IPS-18a (cell line): ENCODE results near the gene BPGM.
A peak's percentile ranks its signal among the peaks of the same experiment; 100 is the strongest.

Source experiments
- H3K27ac ChIP-seq: one replicate; pipeline ENCODE4 v1.5.1; 2013; ENCODE audit warnings: low read length
- H3K27me3 ChIP-seq: one replicate; pipeline ENCODE4 v1.6.1; 2013; ENCODE audit warnings: mild to moderate bottlenecking, low read length; ENCODE audit not compliant: control insufficient read depth, insufficient read depth
- H3K36me3 ChIP-seq: one replicate; pipeline ENCODE4 v1.6.1; 2013; ENCODE audit warnings: low read depth, low read length; ENCODE audit not compliant: control insufficient read depth
- H3K4me1 ChIP-seq: one replicate; pipeline ENCODE4 v1.6.1; 2013; ENCODE audit warnings: low read depth, low read length; ENCODE audit not compliant: control insufficient read depth
- H3K4me3 ChIP-seq: one replicate; pipeline ENCODE4 v1.5.1; 2013; ENCODE audit warnings: low read length
- H3K9ac ChIP-seq: one replicate; pipeline ENCODE4 v1.6.1; 2013; ENCODE audit warnings: mild to moderate bottlenecking, low read length, moderate library complexity
- H3K9me3 ChIP-seq: one replicate; pipeline ENCODE4 v1.6.1; 2013; ENCODE audit warnings: low read depth, low read length; ENCODE audit not compliant: control insufficient read depth

BPGM gene

DNA sequence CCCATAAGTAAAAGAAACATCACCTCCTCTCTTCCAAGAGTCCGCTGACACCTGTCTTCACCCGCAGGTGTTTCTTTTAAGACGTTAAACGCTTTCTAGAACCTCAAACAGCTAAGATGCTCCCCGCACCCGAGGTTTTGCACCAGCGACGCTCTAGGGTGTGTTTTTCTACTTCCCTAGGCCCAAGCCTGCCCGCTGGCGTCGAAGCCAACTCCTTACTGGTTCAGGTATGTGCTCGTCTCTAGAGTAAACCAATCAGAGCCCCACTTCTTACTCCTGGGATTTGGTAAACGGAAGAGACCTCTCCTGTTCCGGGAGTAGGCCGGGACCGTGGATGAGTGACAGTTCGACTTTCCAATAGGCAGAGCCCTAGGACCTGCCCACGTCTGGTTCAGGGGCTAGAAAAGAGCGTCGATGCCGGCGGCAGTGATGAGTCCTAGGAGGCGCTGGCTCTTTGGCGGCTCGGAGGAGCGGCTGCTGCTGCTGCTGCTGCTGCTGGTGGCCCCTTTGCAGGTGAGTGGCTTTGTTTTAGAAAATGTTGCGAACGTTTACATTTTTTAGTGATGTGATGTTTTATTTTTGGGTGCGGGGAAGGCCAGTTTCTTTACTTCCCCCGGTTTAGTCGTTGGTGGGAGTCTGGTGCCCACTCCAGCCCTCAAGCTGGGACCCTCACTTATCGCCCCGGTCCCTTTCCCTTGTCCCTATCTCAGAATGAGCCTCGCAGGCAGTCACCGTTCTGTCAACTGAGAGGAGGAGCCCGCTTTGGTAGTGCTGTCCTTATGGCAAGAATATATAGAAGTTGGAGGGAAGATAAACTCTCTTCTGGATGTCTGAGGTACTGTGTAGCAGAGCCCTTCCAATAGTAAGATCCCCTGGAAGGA is at the start of gene BPGM:
Gene BPGM (plus strand): TSS at position 429 of the 881 bp plus-strand sequence. CDS start 14,655 bp downstream, outside the sequence.
- H3K27ac ChIP-seq, result no peak within 1 kb of the TSS

DNA sequence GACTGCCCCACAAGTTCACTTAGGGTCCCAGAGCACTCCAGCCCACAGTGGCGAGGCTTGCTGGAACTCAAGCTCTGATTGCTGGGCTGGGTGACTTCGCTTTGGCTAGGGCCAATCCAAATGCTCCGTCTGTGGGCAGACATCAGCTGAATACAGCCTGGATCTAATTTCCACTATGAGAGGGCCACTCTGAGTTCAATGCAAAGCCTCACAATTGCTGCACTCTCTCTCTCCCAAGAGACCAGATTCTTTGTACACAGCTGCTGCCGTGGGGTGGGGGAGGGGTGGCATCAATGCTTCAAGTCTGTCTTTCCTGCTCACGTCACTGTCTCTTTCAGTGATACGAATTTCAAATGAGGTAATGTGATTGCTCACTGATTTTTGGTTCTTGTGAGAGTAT is 47.3 kb upstream of the BPGM start:
- Histone ChIP-seq H3K9me3 (no peaks in the 10 kb centered on the region), H3K27ac (no peak overlapping the region), H3K27me3 (no peaks in the 10 kb centered on the region), H3K4me3 (no peak overlapping the region), H3K9ac (no peak overlapping the region), H3K4me1 (no peaks in the 10 kb centered on the region), H3K36me3 (no peaks in the 10 kb centered on the region)

More for the DNA sequence above, at the start of gene BPGM:
- peak within 1 kb of the TSS; percentile 68 for H3K4me3 ChIP-seq
- no peaks in the 10 kb centered on the region for H3K36me3 ChIP-seq
- H3K27me3 ChIP-seq, result no peaks in the 10 kb centered on the region
- no peaks in the 10 kb centered on the region for H3K4me1 ChIP-seq
- H3K9ac ChIP-seq, result peak within 1 kb of the TSS; percentile 86
- H3K9me3 ChIP-seq, result no peaks in the 10 kb centered on the region

DNA sequence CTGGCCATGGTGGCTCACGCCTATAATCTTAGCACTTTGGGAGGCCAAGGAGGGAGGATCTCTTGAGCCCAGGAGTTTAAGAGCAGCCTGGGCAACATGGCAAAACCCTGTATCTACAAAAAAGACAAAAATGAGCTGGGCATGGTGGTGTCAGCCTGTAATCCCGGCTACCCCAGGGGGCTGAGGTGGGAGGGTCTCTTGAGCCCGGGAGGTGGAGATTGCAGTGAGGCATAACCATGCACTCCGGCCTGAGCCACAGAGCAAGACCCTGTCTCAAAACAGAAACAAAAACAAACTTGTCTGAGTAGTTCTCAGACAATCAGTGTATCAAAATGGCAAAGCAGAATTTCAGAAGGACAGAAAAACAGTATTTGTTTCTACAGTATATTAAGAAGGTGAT is 45.2 kb upstream of the BPGM start:
- no peak overlapping the region for H3K4me3 ChIP-seq
- H3K36me3 ChIP-seq, result no peaks in the 10 kb centered on the region
- H3K27ac ChIP-seq, result no peak overlapping the region
- no peaks in the 10 kb centered on the region for H3K4me1 ChIP-seq
- H3K9me3 ChIP-seq, result no peaks in the 10 kb centered on the region
- H3K27me3 ChIP-seq, result no peaks in the 10 kb centered on the region
- no peak overlapping the region for H3K9ac ChIP-seq

DNA sequence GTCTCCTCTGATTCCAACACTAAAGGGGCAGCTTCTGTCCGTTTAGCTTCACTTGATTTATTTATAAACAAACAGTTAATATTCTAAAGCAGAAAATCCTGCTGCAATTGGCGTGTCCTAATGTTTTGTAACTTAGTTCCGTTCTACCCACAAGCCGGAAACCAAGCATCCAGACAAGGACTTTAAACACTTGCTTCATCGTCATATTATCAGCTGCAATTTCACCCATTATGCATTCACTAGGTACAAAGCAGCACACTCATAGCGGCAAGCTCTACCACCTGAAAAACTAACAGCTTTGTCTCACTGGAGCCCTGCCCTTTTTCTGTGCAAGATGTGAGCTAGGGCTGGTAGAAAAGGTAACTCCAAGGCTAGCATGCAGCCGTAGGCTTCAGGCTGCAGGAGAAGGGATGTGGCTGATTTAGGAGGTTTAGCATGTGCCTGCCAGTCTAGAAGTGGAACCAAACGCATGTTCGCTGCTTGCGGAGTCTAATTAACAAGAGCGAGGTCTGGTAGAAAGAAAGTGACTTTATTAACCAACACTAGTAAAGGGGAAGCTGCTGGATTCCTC is 43.7 kb upstream of the BPGM start:
- Histone ChIP-seq H3K4me3 (no peak overlapping the region), H3K4me1 (no peaks in the 10 kb centered on the region), H3K27me3 (no peaks in the 10 kb centered on the region), H3K27ac (no peak overlapping the region), H3K9ac (no peak overlapping the region), H3K9me3 (no peaks in the 10 kb centered on the region), H3K36me3 (no peaks in the 10 kb centered on the region)

DNA sequence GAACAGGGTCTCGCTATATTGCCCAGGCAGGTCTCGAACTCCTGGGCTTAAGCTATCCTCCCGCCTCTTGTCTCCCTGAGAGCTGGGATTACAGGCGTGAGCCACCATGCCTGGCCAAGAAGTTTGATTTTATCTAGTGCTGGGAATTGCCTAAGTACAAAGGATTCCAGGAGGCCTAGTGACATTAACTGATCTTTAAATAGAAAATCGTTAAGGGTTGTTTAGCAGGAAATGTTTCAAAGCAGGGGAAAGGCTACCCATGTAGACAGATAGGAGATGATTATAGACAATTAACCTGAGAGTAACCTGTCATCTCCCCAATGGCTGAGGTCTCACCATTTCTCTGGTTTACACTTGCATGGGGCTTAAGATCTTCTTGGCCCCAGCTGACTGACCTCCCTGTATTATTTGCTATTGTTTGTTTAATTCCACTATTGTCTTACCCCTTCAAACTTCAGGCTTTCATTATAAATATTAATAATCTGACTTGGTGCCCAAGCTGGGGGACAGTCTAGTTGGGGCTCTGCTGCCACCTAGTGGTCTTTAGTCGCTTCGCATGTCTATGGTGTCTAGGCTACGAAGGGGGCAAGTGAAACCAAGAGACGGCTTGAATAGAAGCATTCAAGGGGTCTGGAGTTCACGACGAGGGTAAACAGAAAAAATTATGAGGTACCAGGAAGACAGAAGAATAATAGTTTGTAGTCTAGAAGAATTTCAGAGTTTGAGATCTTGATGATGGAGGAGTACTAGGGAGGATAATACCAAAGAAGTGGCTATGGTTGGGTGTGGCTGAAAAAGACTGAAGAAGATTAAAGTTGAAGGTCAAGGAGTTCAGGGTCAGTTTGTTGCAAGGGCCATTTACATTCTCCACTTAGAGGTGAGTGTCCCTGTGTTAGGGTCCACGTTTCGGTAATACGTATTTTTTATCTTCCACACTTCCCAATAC is 40.4 kb upstream of the BPGM start:
- no peak overlapping the region for H3K27ac ChIP-seq
- no peak overlapping the region for H3K4me3 ChIP-seq
- H3K4me1 ChIP-seq, result no peaks in the 10 kb centered on the region
- H3K9me3 ChIP-seq, result no peaks in the 10 kb centered on the region
- H3K9ac ChIP-seq, result no peak overlapping the region
- H3K27me3 ChIP-seq, result no peaks in the 10 kb centered on the region
- H3K36me3 ChIP-seq, result no peaks in the 10 kb centered on the region

DNA sequence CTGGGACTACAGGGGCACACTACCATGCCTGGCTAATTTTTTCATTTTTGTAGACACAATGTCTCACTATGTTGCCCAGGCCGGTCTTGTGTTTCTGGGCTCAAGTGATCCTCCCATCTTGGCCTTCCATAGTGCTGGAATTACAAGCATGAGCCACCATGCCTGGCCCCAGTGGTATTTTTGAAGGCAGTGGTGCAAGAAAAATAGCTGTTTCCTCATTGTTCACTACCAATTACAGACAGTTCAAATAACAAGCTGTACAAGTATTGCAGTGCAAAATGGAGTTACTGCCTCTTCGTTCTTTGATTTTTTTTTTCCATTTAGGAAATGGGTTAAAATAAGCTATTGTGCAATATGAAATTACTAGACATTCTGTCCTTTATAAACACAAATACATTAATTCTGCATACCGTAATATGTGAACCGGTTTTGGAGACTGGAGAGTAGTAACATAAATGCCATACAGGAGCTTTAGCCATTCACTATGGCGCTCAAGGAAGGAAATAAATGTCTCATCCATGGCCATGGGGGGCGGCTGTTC is 35.0 kb upstream of the BPGM start:
- Histone ChIP-seq H3K4me1 (no peaks in the 10 kb centered on the region), H3K27me3 (no peaks in the 10 kb centered on the region), H3K27ac (no peak overlapping the region), H3K36me3 (no peaks in the 10 kb centered on the region), H3K4me3 (no peak overlapping the region), H3K9me3 (no peaks in the 10 kb centered on the region), H3K9ac (no peak overlapping the region)

DNA sequence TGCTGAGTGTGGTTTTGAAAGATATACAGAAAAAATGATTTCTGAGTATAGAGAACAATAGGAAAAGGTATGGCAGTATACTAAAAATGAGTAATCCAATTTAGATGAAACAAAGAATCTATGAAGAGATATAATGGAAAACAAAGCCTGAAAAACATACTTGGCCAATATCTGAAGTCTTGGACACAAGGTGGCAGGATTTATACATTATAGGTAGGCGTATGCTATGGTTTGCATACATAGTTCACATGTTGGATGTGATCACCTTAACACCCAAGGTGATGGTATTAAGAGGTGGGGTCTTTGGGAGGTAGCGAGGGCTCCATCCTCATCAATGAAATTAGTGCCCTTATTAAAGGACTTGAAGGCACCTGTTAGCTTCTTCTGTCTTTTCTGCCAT is 34.5 kb upstream of the BPGM start:
- H3K27me3 ChIP-seq, result no peaks in the 10 kb centered on the region
- no peak overlapping the region for H3K27ac ChIP-seq
- no peak overlapping the region for H3K4me3 ChIP-seq
- H3K9ac ChIP-seq, result no peak overlapping the region
- H3K36me3 ChIP-seq, result no peaks in the 10 kb centered on the region
- H3K9me3 ChIP-seq, result no peaks in the 10 kb centered on the region
- H3K4me1 ChIP-seq, result no peaks in the 10 kb centered on the region

DNA sequence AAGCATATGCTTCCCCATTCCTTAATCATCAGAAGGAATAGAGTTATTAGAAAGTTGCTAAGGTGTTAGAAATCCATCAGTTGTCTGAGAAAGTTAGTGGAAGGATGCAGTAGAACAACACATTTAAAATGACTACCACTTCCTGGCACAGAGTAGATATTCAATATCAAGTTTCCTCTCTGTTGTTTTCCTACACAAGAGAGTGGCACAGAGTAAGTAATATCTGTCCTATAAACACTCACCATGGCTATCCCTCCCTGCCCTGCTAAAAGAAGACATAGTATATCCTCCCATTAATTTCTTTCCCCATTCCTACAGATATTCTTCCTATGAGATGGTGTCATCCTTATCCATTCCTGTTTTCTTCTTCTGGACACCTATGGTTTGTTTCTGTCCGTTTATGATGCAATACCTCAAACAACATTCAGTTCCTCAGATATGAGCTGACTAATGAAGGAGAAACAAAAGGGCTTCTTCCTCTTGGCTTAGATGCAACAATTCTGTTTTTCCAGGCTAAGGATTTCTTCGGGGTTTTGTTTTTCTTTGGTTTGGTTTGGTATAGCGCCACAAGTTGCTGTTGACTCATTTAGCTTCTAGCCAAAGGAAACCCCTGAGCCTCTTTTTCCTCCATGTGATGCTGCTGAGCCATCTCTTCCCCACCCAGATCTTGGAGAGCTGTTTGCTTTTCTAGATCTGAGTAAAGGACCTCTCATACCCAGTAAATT is 32.9 kb upstream of the BPGM start:
- no peaks in the 10 kb centered on the region for H3K27me3 ChIP-seq
- no peak overlapping the region for H3K4me3 ChIP-seq
- H3K27ac ChIP-seq, result no peak overlapping the region
- H3K9me3 ChIP-seq, result no peaks in the 10 kb centered on the region
- no peak overlapping the region for H3K9ac ChIP-seq
- no peaks in the 10 kb centered on the region for H3K36me3 ChIP-seq
- no peaks in the 10 kb centered on the region for H3K4me1 ChIP-seq

DNA sequence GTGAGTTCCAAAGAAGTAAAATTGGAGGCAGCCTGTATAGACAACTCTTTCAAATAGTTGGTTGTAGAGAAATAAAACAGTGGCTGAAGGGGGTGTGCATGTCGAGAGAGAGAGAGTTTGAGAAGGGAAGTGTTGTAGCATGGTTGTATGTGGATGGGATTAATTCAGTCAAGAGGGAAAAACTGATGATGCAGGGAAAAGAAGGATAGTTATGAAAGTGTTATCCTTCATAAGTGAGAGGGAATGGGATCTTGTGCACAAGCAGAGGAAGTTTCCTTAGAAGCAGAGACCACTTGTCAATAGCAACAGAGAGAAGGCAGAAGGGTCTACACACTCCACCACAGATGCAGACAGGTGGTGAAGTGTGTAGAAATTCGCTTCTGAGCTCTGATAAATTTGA is 30.0 kb upstream of the BPGM start:
- H3K27ac ChIP-seq, result no peak overlapping the region
- H3K9me3 ChIP-seq, result no peaks in the 10 kb centered on the region
- no peak overlapping the region for H3K9ac ChIP-seq
- no peaks in the 10 kb centered on the region for H3K36me3 ChIP-seq
- no peaks in the 10 kb centered on the region for H3K27me3 ChIP-seq
- H3K4me3 ChIP-seq, result no peak overlapping the region
- H3K4me1 ChIP-seq, result no peaks in the 10 kb centered on the region

DNA sequence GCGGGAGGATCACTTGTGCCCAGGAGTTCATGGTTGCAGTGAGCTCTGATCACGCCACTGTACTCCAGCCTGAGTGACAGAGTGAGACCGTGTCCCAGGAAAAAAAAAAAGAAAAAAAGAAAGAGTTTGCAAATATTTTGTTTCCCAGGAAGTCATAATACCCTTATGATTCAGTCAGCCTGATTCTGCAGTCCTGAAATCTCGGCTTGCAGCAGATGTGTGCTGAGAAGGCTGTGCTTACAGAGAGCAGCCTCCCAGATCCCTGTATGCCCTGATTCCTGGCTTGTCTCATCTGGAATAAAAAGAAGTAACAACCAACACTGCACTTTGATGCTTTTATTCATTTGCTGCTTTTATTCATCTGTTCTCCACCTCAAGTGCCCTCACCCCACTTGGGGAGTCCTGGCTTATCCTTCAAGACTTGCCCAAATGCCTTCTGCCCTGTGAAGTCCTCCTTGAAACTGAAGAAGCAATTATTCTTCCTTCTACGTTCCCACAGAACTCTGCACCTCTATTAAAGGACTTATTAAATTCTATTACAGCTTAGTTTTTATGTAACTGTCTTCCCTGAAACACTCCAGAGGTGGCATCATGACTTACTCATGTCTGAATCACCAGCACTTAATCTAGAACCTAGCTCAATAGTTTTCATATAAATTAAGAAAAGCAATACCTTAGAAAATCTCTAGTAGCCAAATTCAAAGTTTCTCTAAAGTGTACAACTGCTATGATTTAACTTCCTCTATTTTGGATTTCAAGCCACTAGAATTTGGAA is 27.7 kb upstream of the BPGM start:
- Histone ChIP-seq H3K36me3 (no peaks in the 10 kb centered on the region), H3K4me3 (no peak overlapping the region), H3K9ac (no peak overlapping the region), H3K4me1 (no peaks in the 10 kb centered on the region), H3K27me3 (no peaks in the 10 kb centered on the region), H3K9me3 (no peaks in the 10 kb centered on the region), H3K27ac (no peak overlapping the region)
